WTC11 (cell line): Measurements from ENCODE around the gene UTY. TPM values are rescaled to one million over a fixed set of nuclear protein-coding genes. Genes with fewer than 3 reads are reported as not detected.

Experiments
- ATAC-seq: fragments of 200-7000 bp; cut with Tn5 transposase; 2 replicates; pipeline ENCODE4 v1.10.0; 2021; ENCODE audit warnings: mild to moderate bottlenecking, moderate library complexity
- CTCF ChIA-PET: fragments of 300-600 bp; sonication (Branson Sonifier 250); formaldehyde crosslinking; loops from one replicate; lab custom pipeline; 2021; ENCODE audit warnings: antibody characterized with exemption; lab: Charles Lee
- POLR2A ChIA-PET: fragments of 350-600 bp; sonication (Branson Sonifier 250); formaldehyde crosslinking; loops from one replicate; lab custom pipeline; 2021; ENCODE audit warnings: antibody characterized with exemption; lab: Charles Lee
- DNase-seq: peaks from one replicate; pipeline ENCODE4 v3.0.0; 2021; ENCODE audit warnings: low spot score
- H3K27ac Mint-ChIP-seq: 2 replicates; pipeline ENCODE4 v1.8.0; 2021; ENCODE audit warnings: mixed read lengths
- H3K27me3 Mint-ChIP-seq: 2 replicates; pipeline ENCODE4 v1.8.0; 2021; ENCODE audit warnings: low read depth, mild to moderate bottlenecking, moderate library complexity, mixed read lengths
- H3K36me3 Mint-ChIP-seq: 2 replicates; pipeline ENCODE4 v1.8.0; 2021; ENCODE audit warnings: mixed read lengths
- H3K4me1 Mint-ChIP-seq: 2 replicates; pipeline ENCODE4 v1.8.0; 2022; ENCODE audit warnings: mixed read lengths
- H3K4me3 Mint-ChIP-seq: 2 replicates; pipeline ENCODE4 v1.8.0; 2021; ENCODE audit warnings: mild to moderate bottlenecking, moderate library complexity, mixed read lengths
- H3K9me3 Mint-ChIP-seq: 2 replicates; pipeline ENCODE4 v1.8.0; 2021; ENCODE audit warnings: mixed read lengths
- ATF1 ChIP-seq: sonication (generic); formaldehyde crosslinking; IDR thresholded peaks from 2 replicates; pipeline ENCODE4 v1.8.1; 2023; ENCODE audit warnings: mild to moderate bottlenecking, moderate library complexity, missing genetic modification reagents
- FOXP1 ChIP-seq: sonication (generic); formaldehyde crosslinking; IDR thresholded peaks from 2 replicates; pipeline ENCODE4 v1.8.0; 2022; ENCODE audit warnings: missing genetic modification reagents, mild to moderate bottlenecking, moderate library complexity, borderline replicate concordance
- GRHL2 ChIP-seq: fragments of 250-450 bp; sonication (Bioruptor Pico); IDR thresholded peaks from 2 replicates; pipeline ENCODE4 v1.8.0; 2022; ENCODE audit warnings: mild to moderate bottlenecking, moderate library complexity; ENCODE audit not compliant: insufficient replicate concordance, severe bottlenecking
- NFATC4 ChIP-seq: fragments of 250-450 bp; sonication (Bioruptor Pico); IDR thresholded peaks from 2 replicates; pipeline ENCODE4 v1.9.0; 2021; ENCODE audit warnings: mild to moderate bottlenecking
- SMAD3 ChIP-seq: sonication (generic); formaldehyde crosslinking; IDR thresholded peaks from 2 replicates; pipeline ENCODE4 v1.8.0; 2022; ENCODE audit warnings: missing genetic modification reagents, mild to moderate bottlenecking, borderline replicate concordance
- SOX15 ChIP-seq: fragments of 250-450 bp; sonication (Bioruptor Pico); IDR thresholded peaks from 2 replicates; pipeline ENCODE4 v1.9.0; 2021; ENCODE audit warnings: mild to moderate bottlenecking
- TEAD1 ChIP-seq: sonication (generic); formaldehyde crosslinking; IDR thresholded peaks from 2 replicates; pipeline ENCODE4 v1.8.0; 2022; ENCODE audit warnings: mild to moderate bottlenecking, missing genetic modification reagents
- total RNA-seq: library from RNA; stranded (reverse); gene quantifications from 3 replicates; pipeline ENCODE4 v1.2.3, GENCODE V29; 2021
- TF ChIP-seq, protein P1 (sequence below): fragments of 250-450 bp; sonication (Bioruptor Pico); IDR thresholded peaks from 2 replicates; pipeline ENCODE4 v1.9.0; 2021; ENCODE audit warnings: mild to moderate bottlenecking
- TF ChIP-seq, protein P2 (sequence below): sonication (generic); formaldehyde crosslinking; IDR thresholded peaks from 2 replicates; pipeline ENCODE4 v1.8.1; 2023; ENCODE audit warnings: mild to moderate bottlenecking, moderate library complexity, missing genetic modification reagents
- TF ChIP-seq, protein P3 (sequence below): sonication (generic); formaldehyde crosslinking; IDR thresholded peaks from 2 replicates; pipeline ENCODE4 v1.8.1; 2023; ENCODE audit warnings: mild to moderate bottlenecking, missing genetic modification reagents
- TF ChIP-seq, protein P4 (sequence below): fragments of 200-600 bp; IDR thresholded peaks from 2 replicates; pipeline ENCODE4 v1.8.0; 2022; ENCODE audit warnings: antibody characterized with exemption
- TF ChIP-seq, protein P5 (sequence below): fragments of 250-450 bp; sonication (Bioruptor Pico); conservative IDR thresholded peaks from 2 replicates; pipeline ENCODE4 v1.9.0; 2021; ENCODE audit warnings: mild to moderate bottlenecking
- TF ChIP-seq, protein P6 (sequence below): fragments of 250-450 bp; sonication (Bioruptor Pico); IDR thresholded peaks from 2 replicates; pipeline ENCODE4 v1.8.0; 2021; ENCODE audit warnings: mild to moderate bottlenecking
- TF ChIP-seq, protein P7 (sequence below): sonication (generic); formaldehyde crosslinking; IDR thresholded peaks from 2 replicates; pipeline ENCODE4 v1.8.0; 2022; ENCODE audit warnings: missing genetic modification reagents

The UTY gene
- total RNA-seq, 1 experiment from 2014 or later = 23.3 TPM

DNA sequence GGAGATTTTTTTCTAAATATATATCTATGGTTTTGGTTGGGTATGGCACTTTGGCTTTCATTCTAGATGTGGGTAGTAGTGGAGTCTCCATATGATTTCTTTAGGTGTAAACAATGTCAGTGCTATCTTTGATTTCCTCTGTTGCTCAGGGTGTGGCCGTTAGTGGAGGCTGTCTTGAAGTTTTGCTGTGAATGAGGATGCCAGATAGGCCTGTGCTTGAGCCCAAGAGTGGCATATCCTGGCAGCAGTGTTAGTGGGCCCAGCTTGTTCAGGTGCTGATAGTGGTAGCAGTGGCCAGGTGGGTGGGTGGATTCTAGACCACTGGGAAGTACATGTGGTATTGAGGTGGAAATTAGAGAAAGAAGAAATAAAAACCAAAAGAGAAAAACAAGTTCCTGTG, 8.9 kb upstream of the UTY start (continued):
- TF ChIP-seq, protein P1, sequence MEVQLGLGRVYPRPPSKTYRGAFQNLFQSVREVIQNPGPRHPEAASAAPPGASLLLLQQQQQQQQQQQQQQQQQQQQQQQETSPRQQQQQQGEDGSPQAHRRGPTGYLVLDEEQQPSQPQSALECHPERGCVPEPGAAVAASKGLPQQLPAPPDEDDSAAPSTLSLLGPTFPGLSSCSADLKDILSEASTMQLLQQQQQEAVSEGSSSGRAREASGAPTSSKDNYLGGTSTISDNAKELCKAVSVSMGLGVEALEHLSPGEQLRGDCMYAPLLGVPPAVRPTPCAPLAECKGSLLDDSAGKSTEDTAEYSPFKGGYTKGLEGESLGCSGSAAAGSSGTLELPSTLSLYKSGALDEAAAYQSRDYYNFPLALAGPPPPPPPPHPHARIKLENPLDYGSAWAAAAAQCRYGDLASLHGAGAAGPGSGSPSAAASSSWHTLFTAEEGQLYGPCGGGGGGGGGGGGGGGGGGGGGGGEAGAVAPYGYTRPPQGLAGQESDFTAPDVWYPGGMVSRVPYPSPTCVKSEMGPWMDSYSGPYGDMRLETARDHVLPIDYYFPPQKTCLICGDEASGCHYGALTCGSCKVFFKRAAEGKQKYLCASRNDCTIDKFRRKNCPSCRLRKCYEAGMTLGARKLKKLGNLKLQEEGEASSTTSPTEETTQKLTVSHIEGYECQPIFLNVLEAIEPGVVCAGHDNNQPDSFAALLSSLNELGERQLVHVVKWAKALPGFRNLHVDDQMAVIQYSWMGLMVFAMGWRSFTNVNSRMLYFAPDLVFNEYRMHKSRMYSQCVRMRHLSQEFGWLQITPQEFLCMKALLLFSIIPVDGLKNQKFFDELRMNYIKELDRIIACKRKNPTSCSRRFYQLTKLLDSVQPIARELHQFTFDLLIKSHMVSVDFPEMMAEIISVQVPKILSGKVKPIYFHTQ (CRISPR knock-in tag) = no peak
- TF ChIP-seq, protein P2, sequence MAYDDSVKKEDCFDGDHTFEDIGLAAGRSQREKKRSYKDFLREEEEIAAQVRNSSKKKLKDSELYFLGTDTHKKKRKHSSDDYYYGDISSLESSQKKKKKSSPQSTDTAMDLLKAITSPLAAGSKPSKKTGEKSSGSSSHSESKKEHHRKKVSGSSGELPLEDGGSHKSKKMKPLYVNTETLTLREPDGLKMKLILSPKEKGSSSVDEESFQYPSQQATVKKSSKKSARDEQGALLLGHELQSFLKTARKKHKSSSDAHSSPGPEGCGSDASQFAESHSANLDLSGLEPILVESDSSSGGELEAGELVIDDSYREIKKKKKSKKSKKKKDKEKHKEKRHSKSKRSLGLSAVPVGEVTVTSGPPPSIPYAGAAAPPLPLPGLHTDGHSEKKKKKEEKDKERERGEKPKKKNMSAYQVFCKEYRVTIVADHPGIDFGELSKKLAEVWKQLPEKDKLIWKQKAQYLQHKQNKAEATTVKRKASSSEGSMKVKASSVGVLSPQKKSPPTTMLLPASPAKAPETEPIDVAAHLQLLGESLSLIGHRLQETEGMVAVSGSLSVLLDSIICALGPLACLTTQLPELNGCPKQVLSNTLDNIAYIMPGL = no peak
- TF ChIP-seq GRHL2 (CRISPR knock-in tag) (no peak), ATF1 (no peak), NFATC4 (CRISPR knock-in tag) (no peak), SOX15 (CRISPR knock-in tag) (no peak)
- TF ChIP-seq, protein P3, sequence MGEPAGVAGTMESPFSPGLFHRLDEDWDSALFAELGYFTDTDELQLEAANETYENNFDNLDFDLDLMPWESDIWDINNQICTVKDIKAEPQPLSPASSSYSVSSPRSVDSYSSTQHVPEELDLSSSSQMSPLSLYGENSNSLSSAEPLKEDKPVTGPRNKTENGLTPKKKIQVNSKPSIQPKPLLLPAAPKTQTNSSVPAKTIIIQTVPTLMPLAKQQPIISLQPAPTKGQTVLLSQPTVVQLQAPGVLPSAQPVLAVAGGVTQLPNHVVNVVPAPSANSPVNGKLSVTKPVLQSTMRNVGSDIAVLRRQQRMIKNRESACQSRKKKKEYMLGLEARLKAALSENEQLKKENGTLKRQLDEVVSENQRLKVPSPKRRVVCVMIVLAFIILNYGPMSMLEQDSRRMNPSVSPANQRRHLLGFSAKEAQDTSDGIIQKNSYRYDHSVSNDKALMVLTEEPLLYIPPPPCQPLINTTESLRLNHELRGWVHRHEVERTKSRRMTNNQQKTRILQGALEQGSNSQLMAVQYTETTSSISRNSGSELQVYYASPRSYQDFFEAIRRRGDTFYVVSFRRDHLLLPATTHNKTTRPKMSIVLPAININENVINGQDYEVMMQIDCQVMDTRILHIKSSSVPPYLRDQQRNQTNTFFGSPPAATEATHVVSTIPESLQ (CRISPR knock-in tag) = no peak
- TF ChIP-seq, protein P4, sequence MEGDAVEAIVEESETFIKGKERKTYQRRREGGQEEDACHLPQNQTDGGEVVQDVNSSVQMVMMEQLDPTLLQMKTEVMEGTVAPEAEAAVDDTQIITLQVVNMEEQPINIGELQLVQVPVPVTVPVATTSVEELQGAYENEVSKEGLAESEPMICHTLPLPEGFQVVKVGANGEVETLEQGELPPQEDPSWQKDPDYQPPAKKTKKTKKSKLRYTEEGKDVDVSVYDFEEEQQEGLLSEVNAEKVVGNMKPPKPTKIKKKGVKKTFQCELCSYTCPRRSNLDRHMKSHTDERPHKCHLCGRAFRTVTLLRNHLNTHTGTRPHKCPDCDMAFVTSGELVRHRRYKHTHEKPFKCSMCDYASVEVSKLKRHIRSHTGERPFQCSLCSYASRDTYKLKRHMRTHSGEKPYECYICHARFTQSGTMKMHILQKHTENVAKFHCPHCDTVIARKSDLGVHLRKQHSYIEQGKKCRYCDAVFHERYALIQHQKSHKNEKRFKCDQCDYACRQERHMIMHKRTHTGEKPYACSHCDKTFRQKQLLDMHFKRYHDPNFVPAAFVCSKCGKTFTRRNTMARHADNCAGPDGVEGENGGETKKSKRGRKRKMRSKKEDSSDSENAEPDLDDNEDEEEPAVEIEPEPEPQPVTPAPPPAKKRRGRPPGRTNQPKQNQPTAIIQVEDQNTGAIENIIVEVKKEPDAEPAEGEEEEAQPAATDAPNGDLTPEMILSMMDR = no peak
- TF ChIP-seq, all 79 proteins: peak for 0

DNA sequence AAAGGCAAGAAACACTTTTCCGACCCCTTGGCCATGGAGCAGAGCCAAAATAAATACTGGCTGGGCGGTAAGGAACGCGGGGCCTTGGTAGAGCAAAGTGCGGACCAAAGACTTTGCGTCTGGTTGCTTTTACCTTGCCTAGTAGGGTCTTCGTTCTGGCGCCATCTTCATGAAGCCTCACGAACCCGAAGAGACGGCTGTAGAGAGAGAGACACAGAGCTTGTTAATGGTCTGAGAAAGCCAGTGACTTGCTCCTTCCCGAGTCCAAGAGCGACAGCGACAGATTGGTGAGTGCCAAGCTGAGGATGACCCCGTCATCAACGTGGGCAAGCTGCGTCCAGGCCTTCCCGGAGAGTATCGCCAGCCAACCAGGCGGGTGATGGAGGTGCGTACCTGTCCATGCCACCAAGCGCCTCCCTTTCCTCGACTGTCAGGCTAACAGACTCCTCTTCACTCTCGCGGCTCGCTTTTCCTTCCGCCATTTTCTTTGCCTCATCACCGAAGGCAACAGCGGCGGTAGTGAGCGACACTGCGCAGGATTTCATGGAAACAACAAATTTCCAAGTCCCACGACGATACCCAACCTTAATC, 617 bp downstream of the UTY start:
- Mint-ChIP-seq H3K36me3 (peaks cover 12% of the 10 kb centered on the region), H3K27me3 (no peaks in the 10 kb centered on the region), H3K27ac (peak overlapping the region; percentile 76), H3K4me1 (peaks cover 10% of the 10 kb centered on the region), H3K4me3 (peak overlapping the region; percentile 92), H3K9me3 (no peaks in the 10 kb centered on the region)
- peak; percentile 22 for DNase-seq
- ChIA-PET CTCF (interaction anchor here (0.7 kb wide), 1 partner anchor 42 kb away, joined by 4 read pairs; no protein-coding TSS in a partner anchor), POLR2A (interaction anchor here (0.7 to 1.1 kb wide), 3 partner anchors 36 to 226 kb away, joined by 3 to 11 read pairs (median 3); partner anchors contain the start of gene TMSB4Y)
- ATAC-seq = peak; percentile 41
- TF ChIP-seq, protein P5, sequence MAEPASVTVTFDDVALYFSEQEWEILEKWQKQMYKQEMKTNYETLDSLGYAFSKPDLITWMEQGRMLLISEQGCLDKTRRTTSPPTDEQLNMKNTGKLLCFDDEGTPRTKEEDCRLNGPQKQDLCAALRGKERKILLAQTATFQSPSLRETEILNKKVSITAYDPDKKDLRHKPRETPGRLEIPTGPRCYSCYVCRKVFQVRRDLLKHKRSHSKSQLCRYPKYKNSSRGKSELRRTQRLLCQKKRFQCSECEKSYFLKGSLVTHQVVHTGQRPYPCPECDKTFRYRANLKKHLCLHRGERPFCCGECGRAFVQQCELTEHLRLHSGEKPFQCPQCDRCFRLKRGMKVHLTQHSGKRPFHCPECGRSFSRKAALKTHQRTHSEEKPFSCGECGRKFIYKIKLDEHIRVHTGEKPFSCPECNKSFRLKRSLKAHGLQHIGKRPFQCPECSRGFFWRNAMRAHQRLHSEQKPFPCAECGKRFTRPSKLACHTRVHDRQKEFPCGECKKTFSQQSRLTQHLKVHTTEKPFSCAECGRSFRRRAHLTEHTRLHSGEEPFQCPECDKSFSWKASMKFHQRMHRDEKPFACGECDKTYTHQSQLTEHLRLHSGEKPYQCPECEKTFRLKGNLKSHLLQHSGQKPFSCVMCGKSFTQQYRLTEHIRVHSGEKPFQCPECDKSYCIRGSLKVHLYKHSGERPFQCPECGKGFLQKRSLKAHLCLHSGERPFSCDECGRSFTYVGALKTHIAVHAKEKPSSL (CRISPR knock-in tag) = no peak
- TF ChIP-seq TEAD1 (CRISPR knock-in tag) (no peak), FOXP1 (CRISPR knock-in tag) (no peak), SMAD3 (CRISPR knock-in tag) (no peak)
- TF ChIP-seq, protein P6, sequence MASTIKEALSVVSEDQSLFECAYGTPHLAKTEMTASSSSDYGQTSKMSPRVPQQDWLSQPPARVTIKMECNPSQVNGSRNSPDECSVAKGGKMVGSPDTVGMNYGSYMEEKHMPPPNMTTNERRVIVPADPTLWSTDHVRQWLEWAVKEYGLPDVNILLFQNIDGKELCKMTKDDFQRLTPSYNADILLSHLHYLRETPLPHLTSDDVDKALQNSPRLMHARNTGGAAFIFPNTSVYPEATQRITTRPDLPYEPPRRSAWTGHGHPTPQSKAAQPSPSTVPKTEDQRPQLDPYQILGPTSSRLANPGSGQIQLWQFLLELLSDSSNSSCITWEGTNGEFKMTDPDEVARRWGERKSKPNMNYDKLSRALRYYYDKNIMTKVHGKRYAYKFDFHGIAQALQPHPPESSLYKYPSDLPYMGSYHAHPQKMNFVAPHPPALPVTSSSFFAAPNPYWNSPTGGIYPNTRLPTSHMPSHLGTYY = no peak
- TF ChIP-seq, protein P7, sequence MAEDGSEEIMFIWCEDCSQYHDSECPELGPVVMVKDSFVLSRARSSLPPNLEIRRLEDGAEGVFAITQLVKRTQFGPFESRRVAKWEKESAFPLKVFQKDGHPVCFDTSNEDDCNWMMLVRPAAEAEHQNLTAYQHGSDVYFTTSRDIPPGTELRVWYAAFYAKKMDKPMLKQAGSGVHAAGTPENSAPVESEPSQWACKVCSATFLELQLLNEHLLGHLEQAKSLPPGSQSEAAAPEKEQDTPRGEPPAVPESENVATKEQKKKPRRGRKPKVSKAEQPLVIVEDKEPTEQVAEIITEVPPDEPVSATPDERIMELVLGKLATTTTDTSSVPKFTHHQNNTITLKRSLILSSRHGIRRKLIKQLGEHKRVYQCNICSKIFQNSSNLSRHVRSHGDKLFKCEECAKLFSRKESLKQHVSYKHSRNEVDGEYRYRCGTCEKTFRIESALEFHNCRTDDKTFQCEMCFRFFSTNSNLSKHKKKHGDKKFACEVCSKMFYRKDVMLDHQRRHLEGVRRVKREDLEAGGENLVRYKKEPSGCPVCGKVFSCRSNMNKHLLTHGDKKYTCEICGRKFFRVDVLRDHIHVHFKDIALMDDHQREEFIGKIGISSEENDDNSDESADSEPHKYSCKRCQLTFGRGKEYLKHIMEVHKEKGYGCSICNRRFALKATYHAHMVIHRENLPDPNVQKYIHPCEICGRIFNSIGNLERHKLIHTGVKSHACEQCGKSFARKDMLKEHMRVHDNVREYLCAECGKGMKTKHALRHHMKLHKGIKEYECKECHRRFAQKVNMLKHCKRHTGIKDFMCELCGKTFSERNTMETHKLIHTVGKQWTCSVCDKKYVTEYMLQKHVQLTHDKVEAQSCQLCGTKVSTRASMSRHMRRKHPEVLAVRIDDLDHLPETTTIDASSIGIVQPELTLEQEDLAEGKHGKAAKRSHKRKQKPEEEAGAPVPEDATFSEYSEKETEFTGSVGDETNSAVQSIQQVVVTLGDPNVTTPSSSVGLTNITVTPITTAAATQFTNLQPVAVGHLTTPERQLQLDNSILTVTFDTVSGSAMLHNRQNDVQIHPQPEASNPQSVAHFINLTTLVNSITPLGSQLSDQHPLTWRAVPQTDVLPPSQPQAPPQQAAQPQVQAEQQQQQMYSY (CRISPR knock-in tag) = no peak
